PC-9 (cell line): ENCODE measurements around the gene SLC2A4RG. TPM values are rescaled to one million over a fixed set of nuclear protein-coding genes. Genes with fewer than 3 reads are reported as not detected.

ENCODE experiments used
- BruUV-seq: library from RNA; stranded (reverse); fragments of 400-500 nt; replicated peaks from 2 replicates; lab custom pipeline; 2021; lab: Mats Ljungman, UMichigan
- CTCF ChIA-PET: fragments of 300-600 bp; sonication (Branson Sonifier 250); formaldehyde crosslinking; loops from one replicate; lab custom pipeline; 2022; ENCODE audit warnings: antibody characterized with exemption; lab: Charles Lee
- POLR2A ChIA-PET: fragments of 300-600 bp; sonication (Branson Sonifier 250); formaldehyde crosslinking; loops from one replicate; lab custom pipeline; 2022; ENCODE audit warnings: antibody characterized with exemption; ENCODE audit not compliant: unreplicated experiment; lab: Charles Lee
- DNase-seq, 2 experiments: peaks; one replicate each; pipeline versions ENCODE4 v3.0.0 to v3.0.0-alpha.2; 2015 to 2022; ENCODE audit warnings: mixed read lengths in 1 of 2
- H2AFZ ChIP-seq: fragments of 200-600 bp; sonication (generic); 2 replicates; pipeline ENCODE4 v1.8.1; 2017; ENCODE audit warnings: antibody characterized with exemption
- H3F3A ChIP-seq: fragments of 200-600 bp; sonication (generic); 2 replicates; pipeline ENCODE4 v1.8.1; 2017; ENCODE audit warnings: antibody characterized with exemption, mild to moderate bottlenecking, low read depth; ENCODE audit not compliant: insufficient read depth
- H3K27ac ChIP-seq: fragments of 200-600 bp; sonication (generic); 2 replicates; pipeline ENCODE4 v1.6.1; 2016; ENCODE audit warnings: mixed run types
- H3K27me3 ChIP-seq: fragments of 200-600 bp; sonication (generic); 2 replicates; pipeline ENCODE4 v1.6.1; 2016; ENCODE audit warnings: low read depth, mixed run types; ENCODE audit not compliant: insufficient read depth
- H3K36me3 ChIP-seq: fragments of 200-600 bp; sonication (generic); 2 replicates; pipeline ENCODE4 v1.6.1; 2016; ENCODE audit warnings: low read depth, mixed run types
- H3K4me1 ChIP-seq: fragments of 200-600 bp; sonication (generic); replicated peaks from 2 replicates; pipeline ENCODE4 v1.6.1; 2016; ENCODE audit warnings: mixed run types; ENCODE audit not compliant: insufficient read depth
- H3K4me2 ChIP-seq: fragments of 200-600 bp; sonication (generic); 2 replicates; pipeline ENCODE4 v1.6.1; 2017; ENCODE audit warnings: mixed run types
- H3K4me3 ChIP-seq: fragments of 200-600 bp; sonication (generic); 2 replicates; pipeline ENCODE4 v1.6.1; 2016; ENCODE audit warnings: mixed run types
- H3K79me2 ChIP-seq: fragments of 200-600 bp; sonication (generic); 2 replicates; pipeline ENCODE4 v1.6.1; 2017; ENCODE audit warnings: low read depth, mixed run types
- H3K9me2 ChIP-seq: fragments of 200-600 bp; sonication (generic); 2 replicates; pipeline ENCODE4 v1.8.1; 2017; ENCODE audit warnings: mild to moderate bottlenecking; ENCODE audit not compliant: insufficient read depth
- H3K9me3 ChIP-seq: fragments of 200-600 bp; sonication (generic); 2 replicates; pipeline ENCODE4 v1.8.1; 2016; ENCODE audit warnings: low read depth; ENCODE audit not compliant: insufficient read depth
- H4K20me1 ChIP-seq: fragments of 200-600 bp; sonication (generic); 2 replicates; pipeline ENCODE4 v1.8.1; 2017; ENCODE audit not compliant: insufficient read depth
- CTCF ChIP-seq: fragments of 200-600 bp; sonication (generic); conservative IDR thresholded peaks from 2 replicates; pipeline ENCODE4 v1.6.1; 2017; ENCODE audit warnings: mixed run types, antibody characterized with exemption, mild to moderate bottlenecking, moderate library complexity
- EZH2 ChIP-seq: fragments of 200-600 bp; sonication (generic); IDR thresholded peaks from 2 replicates; pipeline ENCODE4 v1.8.0; 2017; ENCODE audit warnings: antibody characterized with exemption, low read depth
- intact Hi-C: fragments of 100-400 bp; cut with micrococcal nuclease; formaldehyde crosslinking; loops from one replicate; pipeline ENCODE4 v1.10.0; 2022; ENCODE audit not compliant: unreplicated experiment
- total RNA-seq: library from RNA; stranded (reverse); gene quantifications from 2 replicates; pipeline ENCODE4 v1.2.3, GENCODE V29; 2021

Gene SLC2A4RG
- total RNA-seq, 1 experiment from 2014 or later = 167 TPM

GRCh38 chr20:63703471-63703975, 36.1 kb upstream of the SLC2A4RG start:
- H2AFZ ChIP-seq = no peak overlapping the region
- no peak overlapping the region for H3K27ac ChIP-seq
- H3K9me3 ChIP-seq = no peaks in the 10 kb centered on the region
- H3K36me3 ChIP-seq = peaks cover 18% of the 10 kb centered on the region
- H3K79me2 ChIP-seq = peaks cover 39% of the 10 kb centered on the region
- peak in 1 of 2 experiments; percentile 21 for DNase-seq
- H3K4me3 ChIP-seq = no peak overlapping the region
- TF ChIP-seq EZH2 = no peak
- TF ChIP-seq CTCF = no peak
- H4K20me1 ChIP-seq = 0 out of 2 replicates have a peak, but pooled peaks cover 3% of the 10 kb centered on the region
- H3K4me1 ChIP-seq = peaks cover 28% of the 10 kb centered on the region
- POLR2A ChIA-PET = no interaction called here
- intact Hi-C loops = no loop called here
- no peaks in the 10 kb centered on the region for H3K9me2 ChIP-seq
- BruUV-seq = no TSS peak
- no peak overlapping the region for H3K4me2 ChIP-seq
- CTCF ChIA-PET = no interaction called here
- H3K27me3 ChIP-seq = no peaks in the 10 kb centered on the region
- peaks cover 39% of the 10 kb centered on the region; the same call in 1 of the 2 replicates for H3F3A ChIP-seq

- BruUV-seq = no TSS peak
- no peaks in the 10 kb centered on the region for H3K27me3 ChIP-seq
- no peak overlapping the region for H3K4me2 ChIP-seq
- peak in 1 of 2 experiments; percentile 25 for DNase-seq
- H3K4me1 ChIP-seq = peaks cover 28% of the 10 kb centered on the region
- intact Hi-C loops = no loop called here
- H3K79me2 ChIP-seq = peaks cover 46% of the 10 kb centered on the region
- H3K9me3 ChIP-seq = no peaks in the 10 kb centered on the region
- no peaks in the 10 kb centered on the region for H3K9me2 ChIP-seq
- TF ChIP-seq CTCF (no peak), EZH2 (no peak)
- H3K4me3 ChIP-seq = no peak overlapping the region
- H3K27ac ChIP-seq = no peak overlapping the region
- H2AFZ ChIP-seq = no peak overlapping the region
- H4K20me1 ChIP-seq = 0 out of 2 replicates have a peak, but pooled peaks cover 5% of the 10 kb centered on the region
- CTCF ChIA-PET = no interaction called here
- peaks cover 33% of the 10 kb centered on the region; the same call in 1 of the 2 replicates for H3F3A ChIP-seq
- peaks cover 18% of the 10 kb centered on the region for H3K36me3 ChIP-seq
- POLR2A ChIA-PET = no interaction called here
Observed at GRCh38 chr20:63703976-63704748, 35.4 kb upstream of the SLC2A4RG start.

GRCh38 chr20:63704749-63705117, 34.8 kb upstream of the SLC2A4RG start:
- Histone ChIP-seq H3K27me3 (no peaks in the 10 kb centered on the region), H3K79me2 (peaks cover 49% of the 10 kb centered on the region), H3F3A (peaks cover 27% of the 10 kb centered on the region; the same call in 1 of the 2 replicates), H3K27ac (no peak overlapping the region), H3K4me3 (no peak overlapping the region), H3K9me2 (no peaks in the 10 kb centered on the region), H3K4me1 (peaks cover 26% of the 10 kb centered on the region), H3K4me2 (no peak overlapping the region), H3K36me3 (peaks cover 18% of the 10 kb centered on the region), H3K9me3 (no peaks in the 10 kb centered on the region), H2AFZ (no peak overlapping the region), H4K20me1 (0 out of 2 replicates have a peak, but pooled peaks cover 5% of the 10 kb centered on the region)
- ChIA-PET POLR2A (no interaction called here), CTCF (no interaction called here)
- DNase-seq = no peak
- no TSS peak for BruUV-seq
- TF ChIP-seq CTCF = no peak
- TF ChIP-seq EZH2 = no peak
- intact Hi-C loops = loop anchor here (5.0 kb wide), 1 partner anchor 268 kb away; no protein-coding TSS in a partner anchor
